NCI-H1436 (cell line): Measurements from ENCODE around the gene CENPB.
A peak's percentile ranks its signal among the peaks of the same experiment; 100 is the strongest.
"Not testable (repeated sequence)": the region's sequence is repeated elsewhere in the genome, so short reads cannot be mapped to it uniquely, and the experiment has no call there.

Experiments used
- DNase-seq: peaks from one replicate; lab custom pipeline; 2025; lab: John Stamatoyannopoulos, UW

CENPB gene

GRCh38 chr20:3811467-3812258 lies 25.1 kb upstream of the CENPB start:
- peak; percentile 95 for DNase-seq

DNA sequence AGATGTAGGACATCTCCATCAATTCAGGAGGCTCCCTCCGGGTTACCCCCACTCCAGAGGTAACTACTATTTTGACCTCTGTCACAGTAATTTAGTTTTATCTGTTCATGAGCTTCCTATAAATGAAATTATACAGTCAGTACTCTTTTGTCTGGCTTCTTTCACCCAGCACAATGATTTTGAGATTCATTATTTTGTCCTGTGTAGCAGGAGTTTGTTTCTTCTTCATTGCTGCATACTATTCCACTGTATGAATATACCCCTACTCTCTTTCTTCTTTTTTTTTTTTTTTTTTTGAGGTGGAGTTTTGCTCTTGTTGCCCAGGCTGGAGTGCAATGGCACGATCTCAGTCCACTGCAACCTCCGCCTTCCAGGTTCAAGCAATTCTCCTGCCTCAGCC lies 22.0 kb upstream of the CENPB start:
- DNase-seq, result no peak

DNA sequence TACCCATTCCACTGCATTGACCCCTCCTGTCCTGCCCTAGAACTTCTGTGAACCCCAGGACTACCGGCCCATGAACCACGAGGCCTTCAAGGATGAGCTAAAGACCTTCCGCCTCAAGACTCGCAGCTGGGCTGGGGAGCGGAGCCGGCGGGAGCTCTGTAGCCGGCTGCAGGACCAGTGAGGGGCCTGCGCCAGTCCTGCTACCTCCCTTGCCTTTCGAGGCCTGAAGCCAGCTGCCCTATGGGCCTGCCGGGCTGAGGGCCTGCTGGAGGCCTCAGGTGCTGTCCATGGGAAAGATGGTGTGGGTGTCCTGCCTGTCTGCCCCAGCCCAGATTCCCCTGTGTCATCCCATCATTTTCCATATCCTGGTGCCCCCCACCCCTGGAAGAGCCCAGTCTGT lies 18.2 kb upstream of the CENPB start:
- no peak for DNase-seq

GRCh38 chr20:3804254-3804751 lies 17.8 kb upstream of the CENPB start:
- no peak for DNase-seq

DNA sequence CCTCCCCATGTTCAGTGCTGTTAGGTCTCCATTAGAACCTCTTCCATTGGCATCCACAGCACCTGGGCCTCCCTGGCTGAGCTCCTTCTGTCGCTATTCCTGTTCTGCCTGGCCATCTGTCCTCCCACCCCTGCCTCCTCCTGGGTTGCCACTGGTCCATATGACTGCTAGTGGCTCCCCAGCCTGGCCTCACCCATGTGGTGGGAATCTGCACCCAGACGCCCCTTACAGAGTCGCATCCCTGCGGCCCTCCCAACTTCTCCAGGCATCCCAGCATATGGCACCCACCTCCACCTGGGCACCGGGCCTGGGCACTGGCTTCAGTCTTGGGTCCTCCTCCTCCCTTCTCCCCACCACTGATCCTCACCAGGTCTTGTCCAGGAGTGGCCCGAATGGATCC lies 17.3 kb upstream of the CENPB start:
- DNase-seq, result no peak

- no peak for DNase-seq
Observed at GRCh38 chr20:3803289-3803688, 16.7 kb upstream of the CENPB start.

DNA sequence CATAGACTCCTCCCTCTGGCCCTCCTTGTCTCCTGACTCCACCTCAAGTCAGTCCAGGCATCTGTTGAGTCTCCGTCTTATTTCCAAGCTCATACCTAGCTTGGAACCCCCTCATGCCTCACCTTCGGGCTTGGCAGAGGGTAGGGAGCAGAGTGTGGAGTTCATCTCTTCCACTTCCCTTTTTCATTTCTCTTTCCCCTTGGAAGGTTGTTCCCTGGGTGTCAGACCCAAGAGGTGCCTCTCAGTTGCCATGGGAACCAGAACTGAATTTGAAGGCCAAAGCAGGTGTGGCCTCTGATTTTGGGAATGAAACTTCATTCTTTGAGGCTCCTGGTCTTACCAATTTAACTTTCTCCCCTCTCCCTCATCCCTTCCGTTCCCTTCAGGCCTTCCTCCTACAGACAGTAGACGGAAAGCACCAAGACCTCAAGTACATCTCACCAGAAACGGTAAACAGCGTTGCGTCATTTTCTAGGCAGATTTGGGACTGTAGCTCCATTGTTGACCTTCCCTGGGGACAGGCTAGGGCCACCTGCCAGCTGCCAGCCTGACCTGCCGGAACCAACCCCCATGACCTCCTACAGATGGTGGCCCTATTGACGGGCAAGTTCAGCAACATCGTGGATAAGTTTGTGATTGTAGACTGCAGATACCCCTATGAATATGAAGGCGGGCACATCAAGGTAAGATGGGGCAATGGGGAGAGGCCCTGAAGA lies 16.1 kb upstream of the CENPB start:
- peak; percentile 17 for DNase-seq

DNA sequence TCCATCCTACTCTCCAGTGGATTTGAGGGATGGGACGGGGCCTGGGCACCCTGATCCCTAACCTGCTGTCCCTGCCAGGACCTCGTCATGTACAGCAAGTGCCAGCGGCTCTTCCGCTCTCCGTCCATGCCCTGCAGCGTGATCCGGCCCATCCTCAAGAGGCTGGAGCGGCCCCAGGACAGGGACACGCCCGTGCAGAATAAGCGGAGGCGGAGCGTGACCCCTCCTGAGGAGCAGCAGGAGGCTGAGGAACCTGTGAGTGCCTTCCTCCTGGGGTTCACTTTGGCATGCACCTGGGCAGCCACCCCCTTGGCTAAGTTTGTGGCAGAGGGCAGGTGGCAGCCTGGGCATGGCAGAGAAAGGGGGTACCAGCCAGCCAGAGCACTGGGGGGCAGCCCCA lies 15.3 kb upstream of the CENPB start:
- DNase-seq, result no peak

DNA sequence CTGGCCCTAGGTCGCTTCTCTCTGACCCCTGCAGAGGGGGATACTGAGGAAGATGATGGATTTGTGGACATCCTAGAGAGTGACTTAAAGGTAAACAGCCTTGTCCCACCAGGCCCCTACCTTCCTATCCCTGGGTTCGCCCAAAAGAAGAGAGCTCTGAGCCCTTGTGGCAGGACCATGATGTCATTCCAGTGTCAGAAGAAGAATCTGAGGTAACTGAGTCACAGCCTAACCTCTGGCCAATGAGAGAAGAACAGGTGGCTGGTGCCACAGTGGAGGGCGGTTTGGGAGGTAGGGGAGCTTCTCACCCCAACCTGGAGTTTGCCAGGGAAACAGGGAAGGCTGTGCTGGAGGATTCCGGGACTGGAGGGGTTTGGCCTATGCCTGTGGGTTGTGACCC lies 14.8 kb upstream of the CENPB start:
- DNase-seq, result no peak

- DNase-seq, result no peak
Observed at GRCh38 chr20:3800878-3801260, 14.3 kb upstream of the CENPB start.

- DNase-seq, result no peak
Observed at GRCh38 chr20:3800256-3800877, 13.8 kb upstream of the CENPB start.

DNA sequence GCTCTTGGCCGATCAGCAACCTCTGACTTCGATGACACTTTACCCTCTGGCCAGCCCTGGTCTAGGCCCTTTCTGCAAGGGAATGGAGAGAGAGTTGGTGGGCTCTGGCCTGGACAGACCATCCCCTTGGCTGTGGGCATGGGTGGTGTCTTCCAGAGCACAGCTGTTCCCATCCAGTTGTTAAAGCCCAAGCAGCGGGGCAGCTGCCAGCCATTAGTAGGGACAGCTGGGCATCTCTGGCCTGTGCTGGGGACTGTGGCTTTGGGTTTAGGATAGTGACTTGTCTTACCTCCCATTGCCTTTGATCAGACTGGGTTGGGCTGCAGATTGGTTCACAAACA lies 12.3 kb upstream of the CENPB start:
- no peak for DNase-seq

- no peak for DNase-seq
Observed at GRCh38 chr20:3798373-3798768, 11.8 kb upstream of the CENPB start.

DNA sequence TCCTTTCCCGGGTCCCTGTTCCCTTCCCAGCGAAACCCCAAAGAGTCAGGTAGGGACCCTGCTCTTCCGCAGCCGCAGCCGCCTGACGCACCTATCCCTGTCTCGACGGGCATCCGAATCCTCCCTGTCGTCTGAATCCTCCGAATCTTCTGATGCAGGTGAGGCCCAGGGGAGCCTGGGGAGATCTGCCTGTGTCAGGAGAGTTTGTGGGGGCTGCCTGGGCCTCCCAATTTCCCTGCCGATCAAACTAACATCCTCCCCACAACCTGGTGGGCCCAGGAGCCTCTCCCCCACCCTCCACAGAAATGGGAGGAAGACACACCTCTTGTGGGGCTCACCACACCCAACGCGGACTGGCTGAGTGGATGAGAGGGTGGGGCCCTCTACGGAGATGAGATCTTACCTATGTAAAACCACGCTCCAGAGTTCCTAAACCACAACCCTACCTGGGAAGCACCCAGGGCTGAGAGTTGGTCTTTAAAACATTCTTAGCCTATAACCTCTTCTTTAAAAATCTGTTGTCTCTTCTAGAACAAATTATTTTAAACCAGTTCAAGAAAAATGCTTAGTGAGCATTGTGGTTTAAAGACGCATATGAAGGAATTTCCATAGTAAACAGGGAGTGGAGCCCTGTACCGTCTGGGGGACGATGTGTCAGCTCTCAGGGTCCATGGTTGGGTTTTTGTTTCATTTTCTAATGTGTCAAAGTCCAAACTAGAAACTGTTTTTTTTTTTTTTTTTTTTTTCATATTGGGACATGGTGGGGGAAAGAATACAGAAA lies 11.2 kb upstream of the CENPB start:
- DNase-seq, result peak; percentile 48

DNA sequence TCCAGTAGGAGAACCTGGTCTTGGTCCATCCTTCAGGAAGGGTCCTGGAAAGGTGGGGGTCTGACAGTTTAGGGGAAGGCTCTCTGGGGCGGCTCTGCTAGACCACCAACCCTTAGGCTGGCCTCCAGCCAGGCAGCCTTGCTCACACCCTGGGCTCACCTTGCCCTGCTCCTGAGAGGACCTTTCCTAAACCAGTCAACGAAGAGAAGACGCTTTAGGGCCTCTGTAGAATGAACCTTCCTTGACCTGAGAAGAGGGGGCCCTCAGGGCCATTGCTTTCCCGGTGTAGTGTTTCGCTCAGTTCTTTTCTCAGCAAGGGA lies 10.6 kb upstream of the CENPB start:
- DNase-seq, result no peak

GRCh38 chr20:3796477-3797225 lies 10.1 kb upstream of the CENPB start:
- DNase-seq, result no peak

DNA sequence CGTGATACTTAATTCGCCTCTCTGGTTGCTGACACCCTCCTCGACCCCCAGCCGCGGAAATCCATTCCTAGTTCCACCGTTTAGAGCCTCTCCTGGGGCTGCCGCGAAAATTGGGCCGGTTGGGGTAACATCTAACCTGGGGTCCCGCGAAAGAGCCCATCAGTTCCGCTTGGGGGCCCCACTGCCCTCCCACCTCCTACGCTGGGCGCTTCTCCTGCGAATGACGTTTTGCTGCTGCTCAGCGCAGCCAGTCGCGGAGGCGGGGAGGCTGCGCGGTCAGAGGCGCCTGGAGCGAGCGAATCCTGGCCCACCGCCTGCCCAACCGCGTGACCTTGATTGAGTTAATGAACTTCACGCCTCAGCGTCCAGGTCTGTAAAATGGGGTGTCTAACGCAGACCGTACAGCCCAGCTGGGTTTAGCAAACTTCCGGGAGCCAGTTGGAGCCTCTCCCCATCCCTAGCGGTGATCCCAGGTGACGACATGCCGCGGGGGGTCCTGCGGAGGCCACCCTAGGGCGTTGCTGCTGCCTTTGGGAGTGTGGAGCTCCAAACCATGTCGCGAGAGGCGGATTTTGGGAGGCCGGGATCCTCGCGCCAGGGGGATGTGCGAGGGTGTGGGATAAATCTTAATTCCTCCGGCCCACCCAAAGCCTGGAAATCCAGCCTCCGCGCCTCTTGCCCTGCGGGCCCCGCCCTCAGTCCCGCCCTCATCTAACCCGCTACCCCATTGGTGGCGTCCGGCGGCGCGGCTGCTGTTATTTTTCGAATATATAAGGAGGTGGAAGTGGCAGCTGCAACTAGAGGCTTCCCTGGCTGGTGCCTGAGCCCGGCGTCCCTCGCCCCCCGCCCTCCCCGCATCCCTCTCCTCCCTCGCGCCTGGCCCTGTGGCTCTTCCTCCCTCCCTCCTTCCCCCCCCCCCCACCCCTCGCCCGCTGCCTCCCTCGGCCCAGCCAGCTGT lies 9.2 kb upstream of the CENPB start, which contains the start of gene CDC25B:
Gene CDC25B (plus strand): TSS at position 800 of the 958 bp plus-strand sequence. CDS start 222 bp downstream, outside the sequence.
- DNase-seq, result peak; percentile 92

DNA sequence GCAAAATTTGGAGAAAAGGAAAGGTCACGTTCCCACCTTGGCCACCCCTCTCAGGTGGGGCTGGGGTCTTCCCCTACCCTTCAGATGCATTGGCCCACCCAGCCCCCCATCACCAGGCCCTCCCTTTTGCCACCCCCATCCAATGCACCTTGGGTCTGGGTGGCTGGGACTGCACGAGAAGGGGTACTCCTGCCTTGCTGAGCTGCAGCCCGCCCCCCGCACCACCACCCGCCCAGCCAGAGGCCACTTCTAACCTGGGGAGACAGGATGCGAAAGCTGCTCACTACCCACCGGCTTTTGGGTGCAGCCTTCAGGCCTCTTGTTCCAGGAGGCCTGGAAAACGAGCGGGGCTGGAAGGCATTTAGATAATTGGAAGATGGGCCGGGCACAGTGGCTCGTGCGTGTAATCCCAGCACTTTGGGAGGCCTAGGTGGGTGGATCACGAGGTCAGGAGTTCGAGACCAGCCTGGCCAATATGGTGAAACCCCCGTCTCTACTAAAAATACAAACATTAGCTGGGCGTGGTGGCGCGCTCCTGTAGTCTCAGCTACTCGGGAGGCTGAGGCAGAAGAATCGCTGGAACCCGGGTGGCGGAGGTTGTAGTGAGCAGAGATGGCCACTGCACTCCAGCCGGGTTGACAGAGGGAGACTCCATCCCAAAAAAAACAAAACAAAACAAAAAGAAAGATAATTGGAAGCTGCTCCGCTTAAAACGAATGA lies 8.3 kb upstream of the CENPB start:
- DNase-seq, result no peak

- not testable (repeated sequence) for DNase-seq
Observed at GRCh38 chr20:3794168-3794567, 7.6 kb upstream of the CENPB start.

- not testable (repeated sequence) for DNase-seq
Observed at GRCh38 chr20:3789201-3789600, 2.7 kb upstream of the CENPB start.
